Body of pancreas (tissue), 4 donors: ENCODE data around the gene RSAD2. TPM values are rescaled to one million over a fixed set of nuclear protein-coding genes. Genes with fewer than 3 reads are reported as not detected.
"Not testable (repeated sequence)": the region's sequence is repeated elsewhere in the genome, so short reads cannot be mapped to it uniquely, and the experiment has no call there.

Source experiments
- ATAC-seq: fragments of 150-250 bp; one replicate; pipeline ENCODE4 v1.9.1; 2016
- DNase-seq, 4 donors: peaks; one replicate each; pipeline ENCODE4 v3.0.0-alpha.2; 2019
- H3K27ac ChIP-seq, 4 donors: fragments of 200-600 bp; sonication (generic); 1 replicate in 3 of 4; 2 replicates in 1 of 4; pipeline versions ENCODE4 v1.5.1 to v1.6.1; 2016 to 2019; ENCODE audit warnings: mild to moderate bottlenecking in 1 of 4, mixed read lengths in 1 of 4, moderate library complexity in 1 of 4
- H3K27me3 ChIP-seq, 2 donors: fragments of 200-600 bp; sonication (generic); one replicate each; pipeline ENCODE4 v1.6.0; 2016; ENCODE audit warnings: mild to moderate bottlenecking in 1 of 2
- H3K36me3 ChIP-seq, 2 donors: fragments of 200-600 bp; sonication (generic); replicated peaks in 1 of 2; 2 replicates each; pipeline ENCODE4 v1.5.1; 2016; ENCODE audit warnings: low read depth in 2 of 2; ENCODE audit not compliant: insufficient read depth in 1 of 2
- H3K4me1 ChIP-seq: fragments of 200-600 bp; sonication (generic); one replicate; pipeline ENCODE4 v1.6.0; 2016
- H3K4me3 ChIP-seq, 2 donors: fragments of 200-600 bp; sonication (generic); 1 replicate in 1 of 2; 2 replicates in 1 of 2; pipeline ENCODE4 v1.5.1; 2016 to 2019
- H3K9me3 ChIP-seq, 3 donors: fragments of 200-600 bp; sonication (generic); 1 replicate in 2 of 3; 2 replicates in 1 of 3; pipeline ENCODE4 v1.5.1; 2016
- CTCF ChIP-seq, 7 experiments: fragments of 450-650 bp in 4 of 7; fragments of 200-600 bp in 3 of 7; sonication (generic) in 3 of 7; IDR thresholded peaks; one replicate each; pipeline ENCODE4 v1.5.1; 2016 to 2019; ENCODE audit warnings: antibody characterized with exemption in 7 of 7
- POLR2A ChIP-seq, 3 donors: fragments of 450-650 bp; IDR thresholded peaks; one replicate each; pipeline ENCODE4 v1.6.1; 2016; ENCODE audit warnings: antibody characterized with exemption in 3 of 3, mild to moderate bottlenecking in 2 of 3
- WGBS, 2 donors: methylation state at CpG; one replicate each; pipeline ENCODE4 v1.1.5; 2017; 5-methylcytosine and 5-hydroxymethylcytosine counted together
- intact Hi-C: fragments of 100-400 bp; cut with DNase I; formaldehyde crosslinking; loops from one replicate; pipeline ENCODE4 v1.15.1; 2023
- total RNA-seq, 2 donors: library from RNA; depleted of rRNA; stranded (reverse); fragments of >200 nt; gene quantifications; one replicate each; pipeline ENCODE4 v1.1.0, GENCODE V29; 2016

The RSAD2 gene
- total RNA-seq, 2 donors from 2014 or later: under 0.01 to 1.0 TPM

DNA sequence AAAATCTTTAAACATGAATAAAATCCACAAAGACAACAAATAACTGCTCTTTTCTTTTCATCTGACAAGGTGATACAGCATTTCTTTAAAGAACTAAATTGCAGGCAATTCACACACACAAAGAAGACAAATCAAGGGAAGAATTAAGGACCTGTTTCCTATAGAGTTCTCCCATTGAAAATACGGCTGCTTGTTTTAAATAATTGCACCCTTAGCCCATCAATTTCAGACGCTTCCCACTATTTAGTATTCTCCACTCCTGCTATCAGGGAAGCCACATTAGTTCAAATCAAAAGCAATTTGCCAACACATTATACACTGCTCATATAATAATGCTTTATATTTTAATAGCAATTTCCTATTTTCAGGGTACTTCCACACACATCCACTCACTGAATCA lies 23.2 kb upstream of the RSAD2 start:
- no peak for TF ChIP-seq POLR2A (IDR thresholded peaks at IDR 0.05)
- TF ChIP-seq CTCF (IDR thresholded peaks at IDR 0.05): no peak
- Histone ChIP-seq H3K4me3 (no peak overlapping the region), H3K4me1 (no peaks in the 10 kb centered on the region), H3K27ac (no peak overlapping the region), H3K27me3 (no peaks in the 10 kb centered on the region), H3K9me3 (peaks cover 0 to 16% (median 0%) of the 10 kb centered on the region in 3 donors), H3K36me3 (peaks cover 5 to 6% of the 10 kb centered on the region in 2 donors)
- intact Hi-C loops: no loop called here
- no peak for ATAC-seq
- DNase-seq: no peak
- WGBS, 2 donors: 67 to 94% methylated on average over 2 of the region's 2 CpGs

- DNase-seq: no peak
- H3K36me3 ChIP-seq: peaks cover 3 to 5% of the 10 kb centered on the region in 2 donors
- intact Hi-C loops: no loop called here
Observed at GRCh38 chr2:6855860-6856547, 21.6 kb upstream of the RSAD2 start.

DNA sequence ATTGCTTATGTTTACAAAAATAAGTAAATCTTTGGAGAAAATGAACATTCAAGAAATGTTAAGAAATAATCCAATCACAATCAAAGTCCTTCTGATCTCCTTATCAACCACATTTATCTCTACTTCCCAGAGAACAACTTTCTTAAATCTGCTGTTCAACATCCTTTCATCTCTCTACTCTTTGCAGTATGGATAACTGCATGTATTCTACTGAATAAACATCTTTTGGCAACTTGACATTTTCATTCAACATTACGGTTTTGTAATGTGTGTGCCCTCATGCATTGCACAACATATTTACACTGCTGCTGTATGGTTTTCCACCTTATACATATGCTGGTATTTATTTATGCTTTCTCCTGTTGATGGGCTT lies 21.0 kb upstream of the RSAD2 start:
- no peaks in the 10 kb centered on the region for H3K4me1 ChIP-seq
- DNase-seq (no peak), ATAC-seq (no peak)
- H3K4me3 ChIP-seq: no peak overlapping the region
- H3K9me3 ChIP-seq: peaks cover 0 to 10% (median 0%) of the 10 kb centered on the region in 3 donors
- peaks cover 0 to 5% of the 10 kb centered on the region in 2 donors for H3K36me3 ChIP-seq
- TF ChIP-seq POLR2A (IDR thresholded peaks at IDR 0.05): no peak
- no peak for TF ChIP-seq CTCF (IDR thresholded peaks at IDR 0.05)
- 86 to 91% methylated on average over 1 of the region's 1 CpG for WGBS, 2 donors
- intact Hi-C loops: no loop called here
- no peaks in the 10 kb centered on the region for H3K27me3 ChIP-seq
- H3K27ac ChIP-seq: no peak overlapping the region

More at GRCh38 chr2:6855860-6856547, 21.6 kb upstream of the RSAD2 start:
- no peak overlapping the region for H3K27ac ChIP-seq
- TF ChIP-seq CTCF (IDR thresholded peaks at IDR 0.05): no peak
- no peak for TF ChIP-seq POLR2A (IDR thresholded peaks at IDR 0.05)
- H3K4me1 ChIP-seq: no peaks in the 10 kb centered on the region
- H3K9me3 ChIP-seq: peaks cover 0 to 10% (median 0%) of the 10 kb centered on the region in 3 donors
- H3K27me3 ChIP-seq: no peaks in the 10 kb centered on the region
- ATAC-seq: no peak
- no peak overlapping the region for H3K4me3 ChIP-seq

GRCh38 chr2:6858466-6859027 lies 19.0 kb upstream of the RSAD2 start:
- DNase-seq, H3K4me3 ChIP-seq, H3K36me3 ChIP-seq, ATAC-seq, intact Hi-C loops, H3K27ac ChIP-seq, H3K27me3 ChIP-seq, H3K4me1 ChIP-seq: not testable (repeated sequence)
- peaks cover 0 to 10% (median 0%) of the 10 kb centered on the region in 3 donors for H3K9me3 ChIP-seq
- 95 to 98% methylated on average over 4 of the region's 4 CpGs for WGBS, 2 donors

DNA sequence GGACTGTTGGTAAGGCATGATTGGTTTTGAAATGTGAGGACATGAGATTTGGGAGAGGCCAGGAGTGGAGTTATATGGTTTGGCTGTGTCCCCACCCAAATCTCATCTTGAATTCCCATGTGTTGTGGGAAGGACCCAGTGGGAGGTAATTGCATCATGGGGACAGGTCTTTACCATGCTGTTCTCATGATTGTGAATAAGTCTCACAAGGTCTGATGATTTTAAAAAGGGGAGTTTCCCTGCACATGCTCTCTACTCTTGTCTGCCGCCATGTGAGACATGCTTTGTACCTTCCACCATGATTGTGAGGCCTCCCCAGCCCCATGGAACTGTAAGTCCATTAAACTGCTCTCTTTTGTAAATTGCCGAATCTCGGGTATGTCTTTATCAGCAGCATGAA lies 17.3 kb upstream of the RSAD2 start:
- no peaks in the 10 kb centered on the region for H3K27me3 ChIP-seq
- intact Hi-C loops: no loop called here
- no peak for TF ChIP-seq CTCF (IDR thresholded peaks at IDR 0.05)
- no peak for TF ChIP-seq POLR2A (IDR thresholded peaks at IDR 0.05)
- H3K9me3 ChIP-seq: peaks cover 0 to 10% (median 0%) of the 10 kb centered on the region in 3 donors
- H3K4me3 ChIP-seq: no peak overlapping the region
- H3K27ac ChIP-seq: no peak overlapping the region
- ATAC-seq (no peak), DNase-seq (no peak)
- H3K36me3 ChIP-seq: peaks cover 0 to 5% of the 10 kb centered on the region in 2 donors
- 95 to 97% methylated on average over 3 of the region's 3 CpGs for WGBS, 2 donors
- H3K4me1 ChIP-seq: peaks cover 11% of the 10 kb centered on the region
